AG08395 (cell line): ENCODE data around the gene DTNBP1.

Source experiments
- DNase-seq: peaks from one replicate; pipeline ENCODE4 v3.0.0; 2012; ENCODE audit warnings: mixed read lengths, low spot score

Gene DTNBP1

DNA sequence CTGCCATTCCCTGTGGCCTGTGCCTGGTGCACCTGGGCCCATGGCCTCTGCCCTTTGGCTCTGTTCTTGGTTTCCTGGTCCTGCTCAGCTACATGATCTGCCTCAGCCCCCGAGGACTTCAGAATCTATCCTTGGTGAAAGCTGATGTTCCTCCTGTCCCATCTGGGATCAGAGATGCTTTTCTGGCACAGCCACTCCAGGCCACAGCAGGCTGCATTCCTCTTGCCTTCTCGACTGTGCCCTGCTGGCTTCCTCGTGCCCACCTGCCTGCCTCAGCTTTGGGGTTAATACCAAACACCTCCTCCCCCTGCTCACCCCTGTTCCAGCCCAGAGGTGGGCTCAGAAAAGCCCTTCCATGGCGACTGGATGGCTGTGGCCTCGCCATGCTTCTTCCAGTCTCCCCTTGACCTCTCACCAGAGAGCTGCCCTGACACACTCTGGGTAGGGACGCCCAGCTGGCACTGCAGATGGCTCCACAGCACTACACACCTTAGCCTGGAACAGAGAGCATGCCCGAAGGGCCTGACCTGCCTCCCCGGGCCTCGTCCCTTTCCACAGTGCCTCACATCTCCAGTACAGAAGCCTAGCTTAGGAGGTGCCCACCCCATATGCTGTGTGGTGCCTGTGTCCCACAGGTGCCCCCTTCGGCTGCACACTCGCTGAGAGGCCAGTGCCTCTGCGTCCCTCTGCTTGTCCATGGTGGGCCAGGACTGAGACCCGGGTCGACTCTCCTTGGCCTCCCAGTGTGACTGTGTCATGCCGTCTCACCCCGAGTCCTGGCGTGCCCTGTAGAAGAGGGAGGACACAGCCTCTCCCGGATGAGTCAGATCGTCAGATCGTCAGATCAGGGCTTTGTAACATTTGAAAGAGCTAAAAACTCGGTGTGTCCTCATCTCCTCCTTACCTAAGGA is 148.8 kb downstream of the DTNBP1 start:
- DNase-seq = no peak

DNA sequence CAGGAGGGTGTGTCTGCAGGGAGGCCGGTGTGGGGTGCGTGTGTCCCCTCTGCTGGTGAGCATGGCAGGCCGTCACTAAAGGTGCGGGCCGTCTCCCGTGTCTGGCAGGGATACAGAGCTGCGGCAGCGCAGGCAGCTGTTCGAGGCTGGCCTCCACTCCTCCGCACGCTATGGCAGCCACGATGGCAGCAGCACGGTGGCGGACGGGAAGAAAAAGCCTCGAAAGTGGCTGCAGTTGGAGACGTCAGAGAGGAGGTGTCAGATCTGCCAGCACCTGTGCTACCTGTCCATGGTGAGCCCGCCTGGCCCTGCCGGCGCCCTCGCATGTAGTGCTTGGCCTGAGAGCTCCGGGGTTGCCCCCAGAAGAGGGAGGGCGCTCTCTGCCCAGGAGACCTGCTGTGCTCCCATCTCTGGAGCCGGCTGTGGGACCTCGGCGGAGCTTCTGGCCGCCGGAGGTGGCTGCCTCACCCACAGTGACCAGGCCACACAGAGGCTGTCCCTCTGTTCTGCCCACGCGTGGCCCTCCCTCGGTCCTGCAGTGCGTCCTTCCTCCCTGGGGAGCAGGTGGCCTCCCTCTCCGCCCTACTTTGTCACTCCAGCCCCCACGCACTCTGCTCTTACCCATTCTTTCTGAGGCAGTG is 149.6 kb downstream of the DTNBP1 start:
- DNase-seq = no peak

GRCh38 chr6:15512721-15513120 is 150.1 kb downstream of the DTNBP1 start:
- no peak for DNase-seq

DNA sequence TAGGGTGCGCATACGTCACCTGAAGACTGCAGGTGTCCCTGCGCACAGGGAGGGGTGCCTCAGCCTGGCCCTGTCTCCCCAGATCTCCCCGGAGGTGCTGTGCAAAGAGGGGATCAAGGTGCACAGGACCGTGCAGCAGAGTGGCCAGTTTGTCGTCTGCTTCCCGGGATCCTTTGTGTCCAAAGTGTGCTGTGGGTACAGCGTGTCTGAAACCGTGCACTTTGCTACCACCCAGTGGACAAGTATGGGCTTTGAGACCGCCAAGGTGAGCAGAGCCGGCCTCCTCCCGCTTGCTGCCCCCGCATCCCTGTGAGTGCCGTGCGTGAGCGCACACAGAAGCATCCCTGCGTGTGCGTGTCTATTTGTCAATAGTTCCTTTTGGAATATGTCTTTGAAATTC is 150.7 kb downstream of the DTNBP1 start:
- no peak for DNase-seq

DNA sequence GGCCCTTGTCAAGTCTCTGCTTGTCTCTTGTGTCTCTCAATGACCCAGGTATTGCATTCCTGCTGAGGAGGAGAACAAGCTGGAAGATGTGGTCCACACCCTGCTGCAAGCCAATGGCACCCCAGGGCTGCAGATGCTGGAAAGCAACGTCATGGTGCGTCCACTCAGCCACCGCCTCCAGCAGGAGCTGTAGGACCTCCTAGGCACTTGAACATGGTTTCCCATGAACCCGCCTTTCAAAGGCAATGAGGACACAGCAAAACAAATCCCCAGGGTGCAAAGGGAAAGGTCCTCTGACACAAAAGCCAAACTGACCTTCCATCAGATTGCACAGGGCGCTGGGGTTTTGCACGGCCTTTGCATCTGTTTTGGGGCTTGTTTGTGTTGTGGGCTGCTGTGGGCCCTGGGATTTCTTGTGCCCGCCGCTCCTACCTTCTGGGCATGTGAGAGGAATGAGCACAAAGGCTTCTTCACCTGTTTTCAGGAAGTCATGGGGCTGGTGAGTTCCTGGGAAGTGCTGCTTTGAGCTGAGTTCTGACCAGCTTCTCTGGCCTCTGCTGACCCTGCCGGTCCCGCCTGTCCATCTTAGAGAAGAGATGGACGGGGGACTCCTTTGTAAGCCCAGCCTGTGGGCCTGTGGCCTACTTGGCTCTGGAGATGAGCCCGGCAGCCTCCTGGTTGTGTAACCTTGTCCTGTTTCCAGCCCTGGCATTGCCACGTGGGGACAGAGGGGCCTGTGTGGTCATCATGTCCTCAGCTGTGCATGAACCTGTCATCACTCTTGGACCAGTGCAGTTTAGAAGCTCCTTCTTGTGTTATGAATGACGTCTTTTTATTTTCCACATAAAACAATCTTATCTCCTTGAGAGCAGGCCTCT is 151.3 kb downstream of the DTNBP1 start:
- DNase-seq = no peak

DNA sequence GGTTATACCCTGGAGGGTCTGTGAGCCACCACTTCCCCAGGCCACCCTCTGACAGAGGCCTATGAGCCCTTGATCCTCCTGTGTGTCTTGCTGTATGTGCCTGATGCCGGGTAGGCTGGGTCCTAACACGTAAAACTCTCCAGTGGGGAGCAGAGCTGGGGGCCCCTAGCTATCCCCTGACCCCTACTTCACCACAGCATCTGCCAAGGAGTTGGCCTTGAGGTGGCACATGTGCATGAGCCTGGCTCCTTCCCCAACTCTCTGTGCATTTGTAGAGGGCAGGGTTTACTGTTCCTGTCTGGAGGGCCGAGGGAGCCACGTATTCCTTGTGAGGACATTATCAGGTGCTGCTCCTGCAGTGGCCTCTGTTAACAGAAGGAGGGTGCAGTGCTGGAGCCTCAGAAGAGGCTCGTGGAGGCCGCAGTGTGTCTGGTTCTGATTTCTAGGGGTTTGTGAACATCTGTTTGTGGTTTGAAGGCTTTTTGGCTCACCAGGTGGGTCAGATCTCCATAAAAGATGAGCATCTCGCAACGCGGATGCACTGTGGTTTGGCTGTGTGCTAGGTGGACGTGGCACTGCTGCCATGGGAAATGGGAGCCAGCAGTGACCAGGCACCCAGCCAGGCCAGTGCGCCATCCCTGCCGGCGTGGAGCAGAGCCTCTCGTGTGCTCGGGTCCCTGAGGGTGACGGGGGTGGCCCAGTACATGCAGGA is 152.1 kb downstream of the DTNBP1 start:
- no peak for DNase-seq

DNA sequence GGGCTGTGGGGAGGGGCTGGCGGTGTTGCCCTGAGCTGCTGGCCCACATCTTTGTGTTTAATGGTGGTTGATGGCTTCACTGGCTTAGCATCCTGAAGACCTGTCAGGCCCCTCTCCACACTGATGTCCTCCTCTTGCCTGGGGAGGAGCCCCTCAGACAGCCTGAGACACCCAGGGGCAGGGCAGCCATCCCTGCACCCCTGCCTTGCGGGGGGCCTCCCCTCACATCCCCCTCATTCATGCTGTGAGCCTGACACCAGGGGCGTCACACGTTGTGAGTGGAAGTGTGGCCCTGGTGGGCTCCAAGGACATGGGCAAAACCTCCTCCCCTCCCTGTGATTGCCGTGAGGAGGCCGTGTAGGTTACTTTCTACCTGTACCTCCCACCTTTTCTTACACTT is 152.7 kb downstream of the DTNBP1 start:
- DNase-seq = no peak

DNA sequence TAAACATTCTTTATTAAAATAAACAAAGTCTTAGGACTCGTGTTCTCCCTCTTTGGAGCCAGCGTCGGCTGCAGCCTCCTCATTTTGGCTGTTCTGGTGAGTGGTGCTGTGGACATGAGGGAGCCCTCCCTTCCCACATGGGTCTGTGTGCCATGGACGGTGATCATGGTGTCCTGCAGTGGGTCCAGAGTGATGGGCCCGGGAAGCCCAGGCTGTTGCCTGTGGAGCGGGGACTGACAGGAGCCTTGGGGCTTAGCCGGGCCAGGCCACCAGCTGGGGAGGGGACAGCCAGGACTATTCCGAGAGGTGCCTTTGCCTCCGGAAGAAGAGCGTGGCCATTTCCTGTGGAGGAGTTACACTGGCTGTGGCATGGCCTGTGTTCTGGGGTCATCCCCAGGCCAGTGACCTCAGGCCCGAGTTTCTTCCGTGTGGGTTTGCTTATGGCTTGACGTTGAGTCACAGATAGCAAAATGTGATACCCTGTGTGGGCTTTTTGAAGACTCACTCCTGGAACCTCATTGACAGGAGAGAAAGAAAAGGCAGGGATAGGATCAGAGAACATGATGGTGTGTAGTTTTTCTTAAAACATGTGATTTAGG is 153.4 kb downstream of the DTNBP1 start:
- DNase-seq = no peak

- DNase-seq = no peak
Measured at GRCh38 chr6:15508931-15509330, 153.9 kb downstream of the DTNBP1 start.

GRCh38 chr6:15508441-15508871 is 154.4 kb downstream of the DTNBP1 start:
- DNase-seq = no peak

DNA sequence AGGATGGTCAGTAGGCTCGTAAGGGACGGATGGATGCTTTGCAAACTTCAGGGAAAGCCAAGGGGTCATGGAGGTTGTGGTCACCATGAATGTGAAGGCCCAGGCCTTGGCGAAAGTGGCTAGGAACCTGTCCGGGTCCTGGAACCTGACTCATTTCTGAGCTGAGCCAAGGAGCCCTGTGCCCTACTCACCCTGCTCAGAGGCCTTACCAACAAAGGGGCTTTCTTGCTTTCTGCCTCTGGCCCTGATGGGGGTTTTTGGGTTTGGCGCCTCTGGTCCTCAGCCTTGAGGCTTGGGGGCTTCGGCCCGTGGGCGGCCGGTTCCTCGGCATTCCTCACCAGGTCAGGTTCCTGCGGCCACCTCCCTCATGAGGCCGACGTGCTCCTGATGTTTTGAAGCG is 155.1 kb downstream of the DTNBP1 start:
- no peak for DNase-seq

- no peak for DNase-seq
Measured at GRCh38 chr6:15507221-15507620, 155.6 kb downstream of the DTNBP1 start.

DNA sequence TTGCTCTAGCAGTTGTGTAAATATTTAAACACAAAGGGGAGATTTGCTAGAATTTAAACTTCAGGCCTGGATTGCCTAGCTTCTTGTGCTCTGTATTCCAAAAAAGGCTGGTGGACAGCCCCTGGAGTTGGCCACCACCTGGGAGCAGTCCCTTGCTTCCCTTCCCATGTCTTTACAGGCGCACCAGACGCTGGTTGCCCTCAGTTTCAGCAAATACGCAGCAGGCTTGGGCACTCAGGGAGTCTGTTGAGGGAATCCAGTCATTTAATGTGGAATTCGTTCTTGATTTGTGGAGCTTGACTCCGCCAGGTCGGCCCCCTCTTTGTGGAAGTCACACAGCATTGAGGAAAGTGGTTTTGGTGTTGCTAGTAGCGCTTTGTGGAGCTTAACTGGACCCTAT is 156.8 kb downstream of the DTNBP1 start:
- no peak for DNase-seq

DNA sequence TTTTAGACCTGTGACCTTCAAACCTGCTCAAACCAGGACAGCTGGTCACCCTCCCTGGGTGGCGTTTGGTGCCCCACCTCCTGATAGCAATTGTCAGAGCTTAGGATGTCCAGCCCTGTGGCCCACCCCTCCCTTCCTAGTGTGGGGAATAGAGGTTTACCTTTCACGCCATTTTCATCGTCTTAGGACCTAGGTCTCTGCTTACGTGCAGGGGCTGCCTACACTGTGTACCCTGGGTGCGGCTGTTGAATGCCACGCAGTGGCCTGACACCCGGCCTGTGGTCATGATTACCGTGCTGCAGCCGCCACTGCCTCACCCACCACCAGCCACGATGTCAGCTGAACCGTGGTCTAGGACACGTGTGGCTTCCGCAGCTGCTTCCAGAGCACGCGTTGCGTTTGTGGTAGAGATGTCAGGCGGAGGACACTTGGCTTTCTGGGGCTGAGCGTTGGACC is 157.3 kb downstream of the DTNBP1 start:
- no peak for DNase-seq

GRCh38 chr6:15504581-15505350 is 158.1 kb downstream of the DTNBP1 start:
- DNase-seq = peak; percentile 86

- no peak for DNase-seq
Measured at GRCh38 chr6:15504040-15504495, 158.8 kb downstream of the DTNBP1 start.

DNA sequence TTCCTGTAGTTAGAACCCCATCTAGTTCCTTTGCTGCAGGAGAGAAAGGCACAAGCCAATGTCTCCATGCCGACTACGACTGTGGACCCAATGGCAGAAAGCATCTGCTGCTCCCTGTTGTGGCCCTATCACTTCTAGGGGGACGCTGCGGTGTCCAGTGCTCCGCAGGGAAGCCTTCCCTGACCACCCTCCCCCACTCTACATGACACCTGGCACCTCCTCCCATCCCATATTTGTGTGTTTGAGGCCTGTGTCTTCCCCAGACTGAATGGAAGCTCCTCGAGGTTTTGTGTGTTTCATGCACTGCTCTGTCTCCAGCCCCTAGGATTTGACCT is 159.5 kb downstream of the DTNBP1 start:
- DNase-seq = no peak

GRCh38 chr6:15502446-15503345 is 160.1 kb downstream of the DTNBP1 start:
- DNase-seq = no peak

DNA sequence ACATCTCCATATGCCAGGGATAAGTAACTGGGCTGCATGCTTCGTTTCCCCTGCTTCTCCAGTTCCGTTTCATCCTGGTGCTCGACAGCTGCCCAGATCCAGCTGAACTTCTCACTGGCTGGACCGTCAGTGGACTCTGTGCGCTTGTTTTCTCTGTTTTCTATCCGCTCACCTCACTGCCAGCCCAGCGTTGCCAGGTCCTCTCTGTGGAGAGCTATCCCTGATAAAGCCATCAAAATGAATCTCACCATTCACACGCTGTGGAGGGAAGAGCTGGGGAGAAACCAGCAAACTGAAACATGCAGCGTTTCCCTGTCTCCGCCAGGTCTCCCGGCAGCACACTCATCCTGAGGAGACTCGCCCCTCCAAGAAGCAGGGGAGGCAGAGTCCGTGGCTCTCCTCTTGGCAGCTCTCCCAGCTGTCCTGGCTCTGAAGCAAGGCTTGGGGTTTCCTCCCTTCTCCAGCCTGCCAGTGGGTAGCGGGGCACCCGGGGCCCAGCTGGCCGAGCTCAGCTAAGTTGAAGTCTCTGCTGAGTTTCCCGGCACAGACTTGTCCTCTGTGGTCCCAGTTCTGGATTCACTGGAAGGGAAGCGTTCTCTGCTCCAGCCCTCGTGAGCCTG is 160.9 kb downstream of the DTNBP1 start:
- peak; percentile 63 for DNase-seq
